IgD-negative memory B cell (primary cell): ENCODE results near the gene GALNT10. TPM values are rescaled to one million over a fixed set of nuclear protein-coding genes. Genes with fewer than 3 reads are reported as not detected.
A peak's percentile ranks its signal among the peaks of the same experiment; 100 is the strongest.

Experiments
- H3K27ac Mint-ChIP-seq, 3 donors: one replicate each; pipeline ENCODE4 v1.8.0; 2020 to 2022; ENCODE audit warnings: mild to moderate bottlenecking in 3 of 3, mixed read lengths in 3 of 3, moderate library complexity in 1 of 3
- H3K27me3 Mint-ChIP-seq: one replicate; pipeline ENCODE4 v1.8.0; 2021; ENCODE audit warnings: mixed read lengths
- H3K36me3 Mint-ChIP-seq: one replicate; pipeline ENCODE4 v1.8.0; 2020; ENCODE audit warnings: mild to moderate bottlenecking, mixed read lengths
- H3K4me1 Mint-ChIP-seq, 3 donors: one replicate each; pipeline ENCODE4 v1.8.0; 2020 to 2022; ENCODE audit warnings: mixed read lengths in 3 of 3, mild to moderate bottlenecking in 1 of 3
- H3K4me3 Mint-ChIP-seq, 4 donors: one replicate each; pipeline ENCODE4 v1.8.0; 2020 to 2022; ENCODE audit warnings: mild to moderate bottlenecking in 4 of 4, mixed read lengths in 4 of 4, moderate library complexity in 3 of 4
- H3K9me3 Mint-ChIP-seq, 3 donors: one replicate each; pipeline ENCODE4 v1.8.0; 2020 to 2021; ENCODE audit warnings: mixed read lengths in 3 of 3, mild to moderate bottlenecking in 1 of 3
- polyA plus RNA-seq: library from polyadenylated mRNA; unstranded; fragments of 300-500 nt; fragmentation: Illumina TruSeq; gene quantifications from one replicate; pipeline ENCODE4 v1.2.3, GENCODE V29; 2021

Gene GALNT10
- polyA plus RNA-seq, 1 donor from 2014 or later = 25.0 TPM

DNA sequence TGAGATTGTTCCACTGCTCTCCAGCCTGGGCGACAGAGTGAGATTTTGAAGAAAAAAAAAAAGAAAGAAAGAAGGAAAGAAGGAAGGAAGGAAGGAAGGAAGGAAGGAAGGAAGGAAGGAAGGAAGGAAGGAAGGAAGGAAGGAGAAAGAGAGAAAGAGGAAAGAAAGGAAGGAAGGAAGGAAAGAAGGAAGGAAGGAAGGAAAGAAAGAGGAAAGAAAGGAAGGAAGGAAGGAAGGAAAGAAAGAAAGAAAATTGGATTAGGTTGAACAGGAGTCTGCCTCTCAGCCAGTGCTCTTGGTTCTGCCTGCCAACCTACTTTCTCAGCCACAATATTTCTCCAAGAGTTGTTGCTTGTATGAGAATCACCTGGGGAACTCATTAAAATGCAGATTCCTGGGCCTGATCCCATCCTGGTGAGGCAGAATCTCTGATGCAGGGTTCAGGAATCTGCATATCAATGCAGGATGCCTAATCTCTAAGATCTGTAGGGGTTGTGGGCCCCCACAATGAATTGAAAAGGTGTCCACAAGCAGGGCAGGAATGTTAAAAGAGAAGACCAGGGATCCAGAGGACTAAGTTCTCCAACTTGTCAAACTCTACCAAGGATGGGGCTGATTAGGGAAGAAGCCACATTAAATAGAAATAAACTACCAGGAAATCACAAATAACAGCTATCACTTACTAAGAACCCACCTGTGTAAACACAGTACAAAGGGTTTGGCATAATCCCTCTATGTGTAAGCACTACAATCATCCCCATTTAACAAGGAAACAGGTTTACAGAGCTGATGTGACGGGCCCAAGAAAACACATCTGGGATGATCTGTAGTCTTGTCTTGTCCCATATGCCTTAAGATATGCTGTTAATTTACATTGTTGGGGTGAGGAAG, 23.4 kb upstream of the GALNT10 start:
- Mint-ChIP-seq H3K4me3 (no peak overlapping the region), H3K36me3 (no peaks in the 10 kb centered on the region), H3K27ac (no peak overlapping the region), H3K9me3 (peaks cover 0 to 2% (median 0%) of the 10 kb centered on the region in 3 donors), H3K4me1 (no peaks in the 10 kb centered on the region), H3K27me3 (peaks cover 13% of the 10 kb centered on the region)

DNA sequence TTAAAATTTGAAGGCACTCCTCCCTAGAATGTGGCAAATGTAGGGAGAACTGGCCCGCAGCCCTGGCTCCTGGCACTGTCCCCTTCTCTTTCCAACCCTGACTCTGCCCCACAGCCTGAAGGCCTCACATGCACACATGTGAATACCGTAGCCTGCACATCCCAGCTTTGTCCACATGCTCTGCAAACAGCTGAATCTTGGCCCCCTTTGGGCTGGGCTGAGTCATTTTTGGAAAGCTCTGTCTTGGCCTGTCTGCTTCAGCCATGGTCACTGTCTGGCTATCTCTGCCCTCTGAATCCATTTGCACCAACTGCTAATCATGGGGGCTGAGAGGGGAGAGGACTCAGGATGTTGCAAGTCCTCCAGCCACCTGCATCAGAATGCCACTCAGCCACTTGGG, 22.1 kb upstream of the GALNT10 start:
- no peak overlapping the region for H3K27ac Mint-ChIP-seq
- H3K27me3 Mint-ChIP-seq = peaks cover 13% of the 10 kb centered on the region
- no peaks in the 10 kb centered on the region for H3K4me1 Mint-ChIP-seq
- H3K4me3 Mint-ChIP-seq = peak overlapping the region in 1 of 4 donors; percentile 41
- H3K9me3 Mint-ChIP-seq = peaks cover 0 to 2% (median 0%) of the 10 kb centered on the region in 3 donors
- H3K36me3 Mint-ChIP-seq = no peaks in the 10 kb centered on the region

DNA sequence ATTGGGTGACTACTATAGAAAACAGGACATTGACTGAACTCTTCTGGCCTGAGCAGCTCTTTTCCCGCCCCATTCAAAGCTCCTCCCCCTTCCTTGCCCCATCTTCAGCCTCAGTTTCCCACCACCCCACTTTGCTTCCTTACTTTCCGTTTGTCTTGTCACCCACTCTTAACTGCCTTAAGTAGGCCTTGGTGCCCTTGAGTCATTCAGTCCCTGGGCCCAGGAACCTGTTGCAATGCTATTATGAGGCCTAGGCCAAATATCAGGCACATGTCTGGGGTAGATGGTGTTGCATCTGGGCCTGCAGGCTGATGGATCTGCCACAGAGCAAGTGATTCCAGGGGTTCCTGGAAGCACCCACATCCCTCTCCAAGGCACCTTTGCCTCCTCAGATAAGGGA, 17.7 kb upstream of the GALNT10 start:
- H3K27ac Mint-ChIP-seq = no peak overlapping the region

DNA sequence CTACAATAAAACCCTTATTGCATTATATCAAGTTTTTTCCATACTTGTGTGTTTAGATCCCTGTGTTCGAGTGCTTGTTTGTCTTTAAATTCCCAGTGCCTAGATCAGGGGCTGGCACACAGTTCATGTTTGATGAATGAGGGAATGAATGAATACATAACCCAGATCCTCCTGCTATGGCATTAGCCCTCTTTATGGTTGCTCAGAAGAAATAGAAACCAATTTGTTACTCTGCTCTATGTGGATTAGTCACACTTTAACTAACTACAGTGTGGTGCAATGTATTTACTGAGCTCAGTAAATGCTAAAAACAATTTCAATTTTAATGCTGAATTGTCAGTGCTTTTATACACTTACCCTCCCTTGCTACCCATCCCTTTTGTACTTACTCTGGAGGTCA, 16.4 kb upstream of the GALNT10 start:
- peaks cover 1% of the 10 kb centered on the region for H3K27me3 Mint-ChIP-seq
- no peak overlapping the region for H3K4me3 Mint-ChIP-seq
- H3K27ac Mint-ChIP-seq = no peak overlapping the region
- H3K4me1 Mint-ChIP-seq = no peaks in the 10 kb centered on the region
- H3K36me3 Mint-ChIP-seq = no peaks in the 10 kb centered on the region
- H3K9me3 Mint-ChIP-seq = peaks cover 0 to 2% (median 0%) of the 10 kb centered on the region in 3 donors

More for the DNA sequence above, 17.7 kb upstream of the GALNT10 start:
- Mint-ChIP-seq H3K27me3 (no peaks in the 10 kb centered on the region), H3K9me3 (peaks cover 0 to 2% (median 0%) of the 10 kb centered on the region in 3 donors), H3K4me1 (no peaks in the 10 kb centered on the region), H3K36me3 (no peaks in the 10 kb centered on the region), H3K4me3 (no peak overlapping the region)

DNA sequence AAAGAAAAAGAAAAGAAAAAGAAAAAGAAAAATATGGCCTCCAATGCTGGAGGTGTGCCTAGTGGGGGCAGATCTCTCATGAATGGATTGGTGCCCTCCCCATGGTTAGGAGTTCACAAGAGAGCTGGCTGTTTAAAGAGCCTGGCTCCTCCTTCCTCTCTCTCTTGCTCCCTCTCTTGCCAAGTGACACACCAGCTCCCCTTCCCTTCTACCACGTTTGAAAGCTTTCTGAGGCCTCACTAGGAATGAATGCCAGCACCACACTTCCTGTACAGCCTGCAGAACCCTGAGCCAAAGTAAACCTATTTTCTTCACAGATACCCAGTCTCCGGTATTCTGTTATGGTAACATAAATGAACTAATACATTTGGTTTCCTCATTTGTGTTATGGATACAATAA, 14.4 kb upstream of the GALNT10 start:
- H3K27ac Mint-ChIP-seq = no peak overlapping the region
- peaks cover 5% of the 10 kb centered on the region for H3K27me3 Mint-ChIP-seq
- H3K36me3 Mint-ChIP-seq = no peaks in the 10 kb centered on the region
- peaks cover 0 to 4% (median 1%) of the 10 kb centered on the region in 3 donors for H3K4me1 Mint-ChIP-seq
- no peaks in the 10 kb centered on the region for H3K9me3 Mint-ChIP-seq
- no peak overlapping the region for H3K4me3 Mint-ChIP-seq

DNA sequence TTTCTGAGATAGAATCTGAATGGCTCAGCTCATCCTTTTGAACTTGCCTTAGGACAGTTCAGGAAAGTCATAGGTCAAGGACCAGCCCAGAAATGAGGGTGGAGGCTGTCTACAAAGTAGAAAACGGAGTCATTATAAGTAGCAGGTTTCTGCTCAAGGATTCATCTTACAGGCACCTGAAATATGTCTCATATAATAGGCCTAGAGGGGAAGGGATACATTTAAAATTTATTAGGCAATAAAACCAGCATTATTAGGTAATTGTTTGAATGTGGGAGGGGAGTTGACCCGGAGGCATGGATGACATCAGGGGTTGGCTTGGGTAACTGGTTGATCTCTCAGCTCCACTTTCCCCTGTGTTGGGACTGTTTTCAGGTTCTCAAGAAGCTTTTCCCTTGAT, 11.9 kb upstream of the GALNT10 start:
- Mint-ChIP-seq H3K4me3 (no peak overlapping the region), H3K9me3 (no peaks in the 10 kb centered on the region), H3K27ac (no peak overlapping the region), H3K27me3 (peaks cover 5% of the 10 kb centered on the region), H3K36me3 (no peaks in the 10 kb centered on the region), H3K4me1 (peaks cover 7 to 18% (median 11%) of the 10 kb centered on the region in 3 donors)

DNA sequence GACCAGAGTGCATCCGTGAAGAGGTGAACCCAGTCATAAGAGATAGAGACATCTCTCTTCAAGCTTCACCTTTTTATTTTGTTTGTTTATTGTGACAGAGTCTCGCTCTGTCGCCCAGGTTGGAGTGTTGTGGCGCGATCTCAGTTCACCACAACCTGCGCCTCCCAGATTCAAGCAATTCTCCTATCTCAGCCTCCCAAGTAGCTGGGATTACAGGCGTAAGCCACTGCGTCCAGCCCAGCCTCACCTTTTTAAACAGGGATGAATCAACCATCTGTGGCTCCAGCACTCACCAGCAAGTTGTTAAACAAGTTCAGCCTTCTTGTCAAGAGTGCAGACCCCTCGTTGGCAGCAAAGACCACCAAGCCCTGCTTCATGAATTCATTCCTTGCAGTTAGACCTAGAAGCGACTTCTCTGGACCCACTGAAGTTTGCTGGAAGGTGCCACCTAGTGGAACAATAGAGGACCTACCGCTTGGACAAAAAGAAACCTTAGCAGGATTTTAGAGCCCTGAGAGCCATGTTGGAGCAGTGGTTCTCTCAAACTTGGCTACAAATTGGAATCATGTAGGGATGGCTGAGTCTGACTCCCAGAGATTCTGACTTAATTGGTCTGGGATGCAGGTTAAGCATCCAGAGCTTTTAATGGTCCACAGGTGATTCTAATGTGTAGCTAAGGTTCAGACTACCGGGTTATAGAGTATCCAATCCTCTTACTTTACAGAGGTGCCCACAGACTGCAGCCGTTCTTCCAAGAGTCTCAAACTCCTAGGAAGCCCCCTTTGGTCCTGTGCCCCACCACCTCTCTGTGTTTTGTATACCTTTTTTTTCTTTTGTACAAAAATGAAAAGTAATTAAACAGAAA, 10.5 kb upstream of the GALNT10 start:
- Mint-ChIP-seq H3K27me3 (peaks cover 7% of the 10 kb centered on the region), H3K4me3 (no peak overlapping the region), H3K9me3 (peaks cover 0 to 1% (median 0%) of the 10 kb centered on the region in 3 donors), H3K4me1 (peaks cover 12 to 25% (median 20%) of the 10 kb centered on the region in 3 donors), H3K27ac (no peak overlapping the region), H3K36me3 (peaks cover under 1% of the 10 kb centered on the region)

DNA sequence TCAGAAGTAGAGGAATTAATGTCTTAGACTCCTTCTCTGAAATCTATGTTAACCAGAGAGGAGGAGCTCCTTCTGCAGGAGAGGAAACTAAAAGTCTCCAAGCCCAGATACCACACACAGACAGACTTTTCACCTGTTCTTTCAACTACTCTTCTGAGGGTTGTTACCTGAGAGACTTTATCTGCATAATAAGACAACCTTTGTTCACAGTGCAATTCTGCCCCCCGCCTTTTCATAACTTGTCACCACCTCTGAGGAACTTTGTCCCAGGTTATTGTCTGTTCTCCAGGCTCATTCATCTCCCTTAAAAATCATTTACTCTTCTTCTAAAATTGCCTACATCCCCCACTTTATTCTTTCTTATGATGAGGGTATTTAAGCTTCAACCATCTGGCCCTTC, 9.4 kb upstream of the GALNT10 start:
- Mint-ChIP-seq H3K4me3 (no peak overlapping the region), H3K27ac (peak overlapping the region in 1 of 3 donors; percentile 74), H3K36me3 (peaks cover 2% of the 10 kb centered on the region), H3K9me3 (peaks cover 0 to 1% (median 0%) of the 10 kb centered on the region in 3 donors), H3K4me1 (peaks cover 15 to 27% (median 22%) of the 10 kb centered on the region in 3 donors), H3K27me3 (peaks cover 7% of the 10 kb centered on the region)

DNA sequence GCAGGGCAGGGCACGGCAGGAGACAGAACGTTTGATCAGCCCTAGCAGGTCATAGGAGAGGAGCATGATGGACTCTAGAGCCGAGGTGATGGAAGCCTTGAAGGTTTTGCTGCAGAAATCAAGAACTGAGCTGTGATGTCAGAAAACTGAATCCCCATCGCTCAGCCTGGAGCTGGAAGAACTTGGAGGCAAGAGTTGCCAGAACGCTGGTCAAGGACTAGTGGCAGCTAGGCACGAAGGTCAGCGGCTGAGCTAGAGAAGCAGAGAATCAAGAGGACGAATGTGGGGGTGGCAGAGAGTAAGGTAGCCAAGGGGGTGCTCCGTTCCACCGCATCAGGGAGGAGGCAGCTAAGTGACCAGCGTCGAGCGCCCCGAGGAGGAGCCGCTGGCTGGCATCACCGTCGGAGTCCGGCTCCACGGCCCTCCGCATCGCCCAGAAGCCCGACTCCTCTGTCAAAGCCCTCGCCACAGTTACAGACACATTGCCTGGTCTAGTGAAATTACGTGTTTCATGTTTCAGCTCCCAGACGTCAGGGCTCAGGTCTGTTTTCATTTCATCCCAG, 1.2 kb upstream of the GALNT10 start:
- Mint-ChIP-seq H3K4me3 (peak overlapping the region; percentile 88 to 95 (median 92)), H3K27me3 (no peaks in the 10 kb centered on the region), H3K27ac (peak overlapping the region; percentile 70 to 93 (median 84)), H3K36me3 (peaks cover 4% of the 10 kb centered on the region), H3K4me1 (peaks cover 33 to 48% (median 37%) of the 10 kb centered on the region in 3 donors), H3K9me3 (no peaks in the 10 kb centered on the region)

DNA sequence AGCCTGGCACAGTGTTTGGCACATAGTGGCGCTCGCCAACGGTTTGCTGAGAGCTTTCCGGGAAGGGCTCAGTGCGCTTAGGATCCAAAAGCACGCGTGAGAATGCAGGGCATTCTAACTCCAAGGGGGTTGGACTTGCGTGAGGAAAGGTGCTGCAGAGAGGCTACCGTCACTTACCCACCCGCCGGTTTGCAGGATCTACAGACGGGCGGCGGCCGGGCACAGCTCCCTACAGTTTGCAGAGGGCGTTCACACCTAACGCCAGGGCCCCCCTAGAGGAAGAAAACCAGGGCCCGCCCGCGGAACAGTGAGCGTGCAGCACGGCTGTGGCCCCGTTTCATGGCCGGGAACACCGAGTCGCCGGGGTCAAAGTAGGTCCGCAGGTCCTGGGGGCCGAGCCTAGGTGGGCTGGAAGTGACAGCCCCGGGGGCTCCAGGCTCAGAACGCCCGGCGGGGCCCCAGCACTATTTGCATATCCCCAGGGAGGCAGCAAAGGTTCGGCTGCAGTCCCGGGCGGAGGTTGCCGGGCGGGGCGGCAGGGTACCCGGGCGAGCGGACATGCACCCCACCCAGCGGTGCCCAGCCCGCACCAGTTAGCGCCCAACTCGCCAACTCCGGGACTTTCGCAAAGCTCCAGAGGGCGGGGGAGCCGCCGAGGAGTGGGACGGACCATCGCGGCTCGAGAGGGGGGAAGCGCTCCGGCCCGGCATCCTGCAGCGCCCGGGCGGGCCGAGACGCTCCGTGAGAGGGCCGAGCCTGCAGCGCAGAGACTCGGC, 526 bp upstream of the GALNT10 start:
- Mint-ChIP-seq H3K4me1 (peaks cover 33 to 47% (median 35%) of the 10 kb centered on the region in 3 donors), H3K27me3 (no peaks in the 10 kb centered on the region), H3K9me3 (no peaks in the 10 kb centered on the region), H3K4me3 (peak overlapping the region; percentile 88 to 95 (median 92)), H3K27ac (peak overlapping the region; percentile 70 to 93 (median 84)), H3K36me3 (peaks cover 4% of the 10 kb centered on the region)

DNA sequence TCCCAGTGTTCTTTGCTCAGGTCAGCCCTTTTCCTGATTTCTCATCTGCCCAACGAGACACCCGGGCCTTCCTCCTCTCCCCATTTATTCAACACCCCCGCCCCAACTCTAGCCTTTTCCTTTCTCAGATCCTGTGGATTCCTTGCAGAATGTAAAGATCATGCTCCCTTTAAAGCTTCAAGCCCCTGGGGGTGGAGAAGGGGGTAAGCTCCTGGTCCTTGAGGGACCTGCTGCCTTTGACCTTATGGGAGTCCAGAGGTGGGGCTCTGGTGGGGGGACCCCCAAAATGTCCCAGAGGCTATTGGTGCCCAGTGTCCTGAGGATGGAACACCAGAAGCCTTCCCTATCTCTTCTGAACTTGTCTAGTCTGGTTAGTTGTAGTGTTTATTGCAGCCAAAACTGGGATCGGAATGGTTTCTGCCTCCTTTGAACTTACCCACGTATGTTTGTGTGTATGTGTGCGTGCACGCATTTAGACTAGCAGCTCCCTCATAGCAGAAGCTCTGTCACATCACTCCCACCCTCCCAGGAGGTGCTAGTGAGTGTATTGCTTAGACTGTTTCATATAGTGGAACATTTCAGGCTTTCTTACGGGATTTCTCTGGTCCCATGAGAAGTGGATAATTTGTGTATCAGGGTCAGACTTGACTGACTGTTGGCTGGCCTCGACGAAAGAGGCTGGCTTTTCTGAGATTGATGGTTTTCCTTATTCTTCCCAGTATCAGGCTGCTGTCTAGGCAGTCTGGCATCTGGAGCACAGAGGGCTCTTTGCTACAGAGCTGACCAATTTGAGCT, 1.1 kb downstream of the GALNT10 start:
- peaks cover 36 to 47% (median 39%) of the 10 kb centered on the region in 3 donors for H3K4me1 Mint-ChIP-seq
- H3K27me3 Mint-ChIP-seq = no peaks in the 10 kb centered on the region
- H3K27ac Mint-ChIP-seq = peak overlapping the region; percentile 28 to 92 (median 80)
- H3K9me3 Mint-ChIP-seq = no peaks in the 10 kb centered on the region
- peak overlapping the region; percentile 81 to 97 (median 93) for H3K4me3 Mint-ChIP-seq
- H3K36me3 Mint-ChIP-seq = peaks cover 1% of the 10 kb centered on the region

DNA sequence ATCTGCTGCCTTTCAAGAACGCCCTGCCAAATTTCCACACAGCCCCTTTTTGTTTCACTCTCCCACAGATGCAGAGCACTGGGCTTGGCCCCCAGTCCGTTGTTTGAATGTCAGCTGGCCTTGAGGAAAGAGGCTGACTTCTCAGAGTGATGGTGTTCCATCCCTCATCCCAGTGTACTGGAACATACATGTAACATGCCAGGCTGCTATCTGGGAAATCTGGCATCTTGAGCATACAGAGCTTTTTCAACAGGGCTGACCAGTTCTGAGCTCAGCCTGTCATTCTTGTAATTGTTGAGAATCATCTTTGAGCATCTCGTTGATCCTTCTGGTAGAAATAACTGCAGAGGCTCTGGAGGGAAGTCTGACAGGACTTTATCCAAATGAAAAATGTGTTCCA, 2.8 kb downstream of the GALNT10 start:
- no peaks in the 10 kb centered on the region for H3K27me3 Mint-ChIP-seq
- H3K4me3 Mint-ChIP-seq = peak overlapping the region in 3 of 4 donors; percentile 27 to 81 (median 64)
- peaks cover 1% of the 10 kb centered on the region for H3K36me3 Mint-ChIP-seq
- peak overlapping the region; percentile 28 to 54 (median 33) for H3K27ac Mint-ChIP-seq
- H3K9me3 Mint-ChIP-seq = no peaks in the 10 kb centered on the region
- H3K4me1 Mint-ChIP-seq = peaks cover 40 to 52% (median 40%) of the 10 kb centered on the region in 3 donors

DNA sequence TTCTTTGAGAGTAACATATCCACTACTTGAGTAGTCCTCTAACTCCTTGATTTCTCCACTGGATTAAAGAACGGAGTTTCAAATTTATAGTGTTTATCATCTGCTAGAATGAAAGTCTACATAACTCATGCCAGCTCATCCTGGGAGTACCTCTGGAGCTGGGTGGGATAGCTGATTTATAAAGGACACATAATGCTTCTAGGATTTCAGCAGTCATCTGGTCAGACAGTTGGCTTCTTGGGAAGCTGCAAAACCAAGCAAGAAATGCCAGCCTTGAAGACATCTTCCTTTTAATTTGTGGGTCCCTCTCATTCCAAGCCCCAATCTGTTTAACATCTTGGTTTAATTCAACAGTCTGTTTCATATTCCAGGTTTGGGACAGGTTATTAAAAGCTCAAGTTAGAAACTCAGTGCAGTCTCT, 3.2 kb downstream of the GALNT10 start:
- Mint-ChIP-seq H3K36me3 (peaks cover 1% of the 10 kb centered on the region), H3K4me3 (peak overlapping the region in 1 of 4 donors; percentile 81), H3K27me3 (no peaks in the 10 kb centered on the region), H3K4me1 (peaks cover 39 to 52% (median 41%) of the 10 kb centered on the region in 3 donors), H3K9me3 (no peaks in the 10 kb centered on the region), H3K27ac (peak overlapping the region in 1 of 3 donors; percentile 28)
